A673 (cell line): ENCODE measurements around the gene MARCHF5. TPM values are rescaled to one million over a fixed set of nuclear protein-coding genes. Genes with fewer than 3 reads are reported as not detected.
"Not testable (repeated sequence)": the region's sequence is repeated elsewhere in the genome, so short reads cannot be mapped to it uniquely, and the experiment has no call there.

Experiments used
- BruUV-seq: library from RNA; stranded (reverse); fragments of 400-500 nt; replicated peaks from 2 replicates; lab custom pipeline; 2021; lab: Mats Ljungman, UMichigan
- CTCF ChIA-PET: fragments of 300-600 bp; sonication (Branson Sonifier 250); formaldehyde crosslinking; loops from one replicate; lab custom pipeline; 2022; ENCODE audit warnings: antibody characterized with exemption; lab: Charles Lee
- POLR2A ChIA-PET: fragments of 300-600 bp; sonication (Branson Sonifier 250); formaldehyde crosslinking; loops from one replicate; lab custom pipeline; 2022; ENCODE audit warnings: antibody characterized with exemption; ENCODE audit not compliant: low non-redundant PET; lab: Charles Lee
- DNase-seq: peaks from one replicate; pipeline ENCODE4 v3.0.0-alpha.2; 2015; ENCODE audit warnings: low spot score
- H3K27ac ChIP-seq: fragments of 200-600 bp; sonication (generic); 2 replicates; pipeline ENCODE4 v1.5.1; 2016; ENCODE audit warnings: mixed run types, low read depth, mild to moderate bottlenecking, mixed read lengths, antibody characterized with exemption, low read length; ENCODE audit not compliant: poor library complexity, severe bottlenecking
- H3K27me3 ChIP-seq: fragments of 200-600 bp; sonication (generic); replicated peaks from 2 replicates; pipeline ENCODE4 v1.6.1; 2017; ENCODE audit warnings: mixed run types, low read depth, mild to moderate bottlenecking, mixed read lengths, antibody characterized with exemption, low read length; ENCODE audit not compliant: insufficient read depth, poor library complexity
- H3K36me3 ChIP-seq: fragments of 200-600 bp; sonication (generic); 2 replicates; pipeline ENCODE4 v1.6.1; 2016; ENCODE audit warnings: mixed run types, mild to moderate bottlenecking, mixed read lengths, antibody characterized with exemption, low read length; ENCODE audit not compliant: insufficient read depth, poor library complexity, severe bottlenecking
- H3K4me1 ChIP-seq: fragments of 200-600 bp; sonication (generic); 2 replicates; pipeline ENCODE4 v1.6.1; 2017; ENCODE audit warnings: mixed run types, mild to moderate bottlenecking, mixed read lengths, antibody characterized with exemption, low read length; ENCODE audit not compliant: insufficient read depth, poor library complexity, severe bottlenecking
- H3K4me3 ChIP-seq: fragments of 200-600 bp; sonication (generic); 2 replicates; pipeline ENCODE4 v1.5.1; 2016; ENCODE audit warnings: low read depth, mixed run types, mild to moderate bottlenecking, mixed read lengths, low read length; ENCODE audit not compliant: poor library complexity, severe bottlenecking
- H3K9me3 ChIP-seq: fragments of 200-600 bp; sonication (generic); 2 replicates; pipeline ENCODE4 v1.6.1; 2016; ENCODE audit warnings: mixed run types, low read depth, mild to moderate bottlenecking, mixed read lengths, antibody characterized with exemption, low read length; ENCODE audit not compliant: poor library complexity, severe bottlenecking
- EZH2 ChIP-seq: fragments of 200-600 bp; sonication (generic); IDR thresholded peaks from 2 replicates; pipeline ENCODE4 v1.6.1; 2017; ENCODE audit warnings: borderline replicate concordance, low read depth, mild to moderate bottlenecking, mixed read lengths, antibody characterized with exemption, low read length; ENCODE audit not compliant: poor library complexity, severe bottlenecking
- intact Hi-C: fragments of 100-400 bp; cut with micrococcal nuclease; formaldehyde crosslinking; loops from one replicate; pipeline ENCODE4 v1.10.0; 2022; ENCODE audit not compliant: unreplicated experiment
- total RNA-seq: library from RNA; stranded (reverse); gene quantifications from 2 replicates; pipeline ENCODE4 v1.2.3, GENCODE V29; 2021
- TF ChIP-seq, protein P1 (sequence below): fragments of 300-800, 200-600 bp; sonication (generic); conservative IDR thresholded peaks from 2 replicates; pipeline ENCODE4 v1.5.1; 2017; ENCODE audit warnings: low read depth, mild to moderate bottlenecking, antibody characterized with exemption, low read length, moderate library complexity, mixed read lengths

Gene MARCHF5
- total RNA-seq, 1 experiment from 2014 or later, result 79.9 TPM

- Histone ChIP-seq H3K4me1 (no peaks in the 10 kb centered on the region), H3K36me3 (peaks cover 3% of the 10 kb centered on the region), H3K27ac (no peak overlapping the region), H3K4me3 (no peak overlapping the region), H3K27me3 (no peaks in the 10 kb centered on the region), H3K9me3 (no peaks in the 10 kb centered on the region)
- intact Hi-C loops, result no loop called here
- no TSS peak for BruUV-seq
- no peak for DNase-seq
- POLR2A ChIA-PET, result no interaction called here
- CTCF ChIA-PET, result no interaction called here
- no peak for TF ChIP-seq EZH2
- TF ChIP-seq, protein P1, sequence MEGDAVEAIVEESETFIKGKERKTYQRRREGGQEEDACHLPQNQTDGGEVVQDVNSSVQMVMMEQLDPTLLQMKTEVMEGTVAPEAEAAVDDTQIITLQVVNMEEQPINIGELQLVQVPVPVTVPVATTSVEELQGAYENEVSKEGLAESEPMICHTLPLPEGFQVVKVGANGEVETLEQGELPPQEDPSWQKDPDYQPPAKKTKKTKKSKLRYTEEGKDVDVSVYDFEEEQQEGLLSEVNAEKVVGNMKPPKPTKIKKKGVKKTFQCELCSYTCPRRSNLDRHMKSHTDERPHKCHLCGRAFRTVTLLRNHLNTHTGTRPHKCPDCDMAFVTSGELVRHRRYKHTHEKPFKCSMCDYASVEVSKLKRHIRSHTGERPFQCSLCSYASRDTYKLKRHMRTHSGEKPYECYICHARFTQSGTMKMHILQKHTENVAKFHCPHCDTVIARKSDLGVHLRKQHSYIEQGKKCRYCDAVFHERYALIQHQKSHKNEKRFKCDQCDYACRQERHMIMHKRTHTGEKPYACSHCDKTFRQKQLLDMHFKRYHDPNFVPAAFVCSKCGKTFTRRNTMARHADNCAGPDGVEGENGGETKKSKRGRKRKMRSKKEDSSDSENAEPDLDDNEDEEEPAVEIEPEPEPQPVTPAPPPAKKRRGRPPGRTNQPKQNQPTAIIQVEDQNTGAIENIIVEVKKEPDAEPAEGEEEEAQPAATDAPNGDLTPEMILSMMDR, result no peak
Measured at GRCh38 chr10:92342796-92343195, 51.8 kb downstream of the MARCHF5 start.

- POLR2A ChIA-PET, H3K4me1 ChIP-seq, CTCF ChIA-PET, H3K27ac ChIP-seq, intact Hi-C loops, H3K27me3 ChIP-seq, H3K9me3 ChIP-seq, DNase-seq, BruUV-seq, H3K4me3 ChIP-seq: not testable (repeated sequence)
- H3K36me3 ChIP-seq, result peaks cover 15% of the 10 kb centered on the region
Measured at GRCh38 chr10:92345575-92345974, 54.6 kb downstream of the MARCHF5 start.

- CTCF ChIA-PET, intact Hi-C loops, H3K27me3 ChIP-seq, DNase-seq, H3K4me3 ChIP-seq, H3K9me3 ChIP-seq, BruUV-seq, H3K4me1 ChIP-seq, POLR2A ChIA-PET, H3K27ac ChIP-seq: not testable (repeated sequence)
- peaks cover 26% of the 10 kb centered on the region for H3K36me3 ChIP-seq
Measured at GRCh38 chr10:92347035-92347676, 56.2 kb downstream of the MARCHF5 start.

- Histone ChIP-seq H3K27me3 (no peaks in the 10 kb centered on the region), H3K4me3 (no peak overlapping the region), H3K4me1 (no peaks in the 10 kb centered on the region), H3K27ac (no peak overlapping the region), H3K9me3 (no peaks in the 10 kb centered on the region), H3K36me3 (peaks cover 23% of the 10 kb centered on the region)
- DNase-seq, result no peak
- intact Hi-C loops, result no loop called here
- ChIA-PET POLR2A (no interaction called here), CTCF (no interaction called here)
- TF ChIP-seq EZH2, result no peak
- TF ChIP-seq, protein P1, result no peak
- BruUV-seq, result no TSS peak
Measured at GRCh38 chr10:92350411-92350810, 59.4 kb downstream of the MARCHF5 start.
